ENCODE measurements around the gene FGD2. TPM values are rescaled to one million over a fixed set of nuclear protein-coding genes. Genes with fewer than 3 reads are reported as not detected.

The FGD2 gene
- total RNA-seq, 1 donor: under 0.01 TPM

- TF ChIP-seq, protein P1, sequence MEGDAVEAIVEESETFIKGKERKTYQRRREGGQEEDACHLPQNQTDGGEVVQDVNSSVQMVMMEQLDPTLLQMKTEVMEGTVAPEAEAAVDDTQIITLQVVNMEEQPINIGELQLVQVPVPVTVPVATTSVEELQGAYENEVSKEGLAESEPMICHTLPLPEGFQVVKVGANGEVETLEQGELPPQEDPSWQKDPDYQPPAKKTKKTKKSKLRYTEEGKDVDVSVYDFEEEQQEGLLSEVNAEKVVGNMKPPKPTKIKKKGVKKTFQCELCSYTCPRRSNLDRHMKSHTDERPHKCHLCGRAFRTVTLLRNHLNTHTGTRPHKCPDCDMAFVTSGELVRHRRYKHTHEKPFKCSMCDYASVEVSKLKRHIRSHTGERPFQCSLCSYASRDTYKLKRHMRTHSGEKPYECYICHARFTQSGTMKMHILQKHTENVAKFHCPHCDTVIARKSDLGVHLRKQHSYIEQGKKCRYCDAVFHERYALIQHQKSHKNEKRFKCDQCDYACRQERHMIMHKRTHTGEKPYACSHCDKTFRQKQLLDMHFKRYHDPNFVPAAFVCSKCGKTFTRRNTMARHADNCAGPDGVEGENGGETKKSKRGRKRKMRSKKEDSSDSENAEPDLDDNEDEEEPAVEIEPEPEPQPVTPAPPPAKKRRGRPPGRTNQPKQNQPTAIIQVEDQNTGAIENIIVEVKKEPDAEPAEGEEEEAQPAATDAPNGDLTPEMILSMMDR (IDR thresholded peaks at IDR 0.05; ENCODE audit: extremely low read depth, low read depth, low read length): no peak
- peak; percentile 94 for DNase-seq (ENCODE audit: insufficient read length, low spot score, missing footprints)
These were observed 6.4 kb downstream of the FGD2 start for GRCh38 chr6:37011656-37012378.

DNA sequence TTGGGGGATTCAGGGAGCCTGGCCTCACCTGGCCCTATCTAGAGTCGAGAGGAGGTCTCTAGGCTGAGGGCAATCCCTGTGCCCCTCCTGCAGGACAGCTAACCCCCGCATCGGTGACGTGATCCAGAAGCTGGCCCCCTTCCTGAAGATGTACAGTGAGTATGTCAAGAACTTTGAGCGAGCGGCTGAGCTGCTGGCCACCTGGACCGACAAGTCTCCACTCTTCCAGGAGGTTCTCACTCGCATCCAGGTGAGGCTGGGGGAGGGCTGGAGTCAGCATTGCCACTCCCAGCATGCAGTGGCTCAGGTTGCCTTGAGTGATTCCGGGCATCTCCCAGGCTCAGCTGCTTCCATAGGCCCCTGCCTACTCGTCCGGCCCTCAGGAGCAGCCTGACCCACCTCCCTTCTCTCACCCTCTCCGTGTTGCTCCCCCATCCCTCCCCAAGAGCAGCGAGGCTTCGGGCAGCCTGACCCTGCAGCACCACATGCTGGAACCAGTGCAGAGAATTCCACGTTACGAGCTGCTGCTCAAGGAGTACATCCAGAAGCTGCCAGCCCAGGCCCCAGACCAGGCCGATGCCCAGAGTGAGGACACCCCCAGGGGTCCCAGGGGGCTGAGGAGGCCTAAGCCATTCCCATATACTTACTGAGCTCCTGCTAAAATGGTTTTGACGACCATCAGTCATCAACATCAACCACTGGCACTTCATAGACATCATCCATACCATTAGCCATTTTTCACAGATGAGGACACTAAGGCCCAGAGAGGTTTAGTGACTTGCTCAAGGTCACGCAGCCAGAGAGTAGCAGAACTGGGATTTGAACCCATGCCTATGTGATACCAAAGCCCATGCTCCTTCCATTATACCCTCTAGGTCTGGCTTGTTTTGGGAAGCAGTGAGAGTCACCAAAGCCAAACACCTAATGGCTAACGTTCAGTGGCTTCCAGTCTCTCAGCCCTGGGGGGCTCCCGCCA lies 8.3 kb downstream of the FGD2 start:
- H3K79me2 ChIP-seq (ENCODE audit: insufficient read depth, low read length): no peaks in the 10 kb centered on the region
- H4K20me1 ChIP-seq (ENCODE audit: insufficient read depth, low read length): no peaks in the 10 kb centered on the region
- TF ChIP-seq, protein P1 (IDR thresholded peaks at IDR 0.05; ENCODE audit: extremely low read depth, low read depth, low read length): no peak
- no peak overlapping the region for H2AFZ ChIP-seq (ENCODE audit: low read length)
- DNase-seq (ENCODE audit: insufficient read length, low spot score, missing footprints): no peak
- peaks cover 8% of the 10 kb centered on the region for H3K4me1 ChIP-seq (ENCODE audit: insufficient read depth, low read length)
- H3K9me3 ChIP-seq (ENCODE audit: low read depth, low read length): no peaks in the 10 kb centered on the region
- H3K4me3 ChIP-seq (ENCODE audit: insufficient read depth, low read length): no peak overlapping the region
- H3K36me3 ChIP-seq (ENCODE audit: insufficient read depth, low read length): no peaks in the 10 kb centered on the region
- no peak overlapping the region for H3K27ac ChIP-seq (ENCODE audit: low read depth, low read length)
- H3K27me3 ChIP-seq (ENCODE audit: insufficient read depth, low read length): no peaks in the 10 kb centered on the region
- H3K4me2 ChIP-seq (ENCODE audit: insufficient read depth, low read length): no peak overlapping the region

More at GRCh38 chr6:37011656-37012378, 6.4 kb downstream of the FGD2 start:
- no peaks in the 10 kb centered on the region for H4K20me1 ChIP-seq (ENCODE audit: insufficient read depth, low read length)
- H3K27me3 ChIP-seq (ENCODE audit: insufficient read depth, low read length): no peaks in the 10 kb centered on the region
- no peaks in the 10 kb centered on the region for H3K9me3 ChIP-seq (ENCODE audit: low read depth, low read length)
- no peaks in the 10 kb centered on the region for H3K79me2 ChIP-seq (ENCODE audit: insufficient read depth, low read length)
- H3K4me3 ChIP-seq (ENCODE audit: insufficient read depth, low read length): no peak overlapping the region
- H3K4me2 ChIP-seq (ENCODE audit: insufficient read depth, low read length): peak overlapping the region; percentile 2
- H3K4me1 ChIP-seq (ENCODE audit: insufficient read depth, low read length): peaks cover 7% of the 10 kb centered on the region
- no peak overlapping the region for H3K27ac ChIP-seq (ENCODE audit: low read depth, low read length)
- no peaks in the 10 kb centered on the region for H3K36me3 ChIP-seq (ENCODE audit: insufficient read depth, low read length)
- H2AFZ ChIP-seq (ENCODE audit: low read length): peak overlapping the region; percentile 51

- H3K27me3 ChIP-seq (ENCODE audit: insufficient read depth, low read length): no peaks in the 10 kb centered on the region
- H3K4me3 ChIP-seq (ENCODE audit: insufficient read depth, low read length): no peak overlapping the region
These were observed 9.2 kb downstream of the FGD2 start for GRCh38 chr6:37014667-37015066.

More at GRCh38 chr6:37014667-37015066, 9.2 kb downstream of the FGD2 start:
- Histone ChIP-seq H3K4me2 (ENCODE audit: insufficient read depth, low read length) (no peak overlapping the region), H3K27ac (ENCODE audit: low read depth, low read length) (no peak overlapping the region), H3K4me1 (ENCODE audit: insufficient read depth, low read length) (peaks cover 8% of the 10 kb centered on the region), H2AFZ (ENCODE audit: low read length) (no peak overlapping the region), H3K9me3 (ENCODE audit: low read depth, low read length) (no peaks in the 10 kb centered on the region), H4K20me1 (ENCODE audit: insufficient read depth, low read length) (no peaks in the 10 kb centered on the region), H3K79me2 (ENCODE audit: insufficient read depth, low read length) (no peaks in the 10 kb centered on the region), H3K36me3 (ENCODE audit: insufficient read depth, low read length) (no peaks in the 10 kb centered on the region)
- DNase-seq (ENCODE audit: insufficient read length, low spot score, missing footprints): no peak
- TF ChIP-seq, protein P1 (IDR thresholded peaks at IDR 0.05; ENCODE audit: extremely low read depth, low read depth, low read length): no peak
